ENCODE measurements around the gene SYNDIG1.

The SYNDIG1 gene

DNA sequence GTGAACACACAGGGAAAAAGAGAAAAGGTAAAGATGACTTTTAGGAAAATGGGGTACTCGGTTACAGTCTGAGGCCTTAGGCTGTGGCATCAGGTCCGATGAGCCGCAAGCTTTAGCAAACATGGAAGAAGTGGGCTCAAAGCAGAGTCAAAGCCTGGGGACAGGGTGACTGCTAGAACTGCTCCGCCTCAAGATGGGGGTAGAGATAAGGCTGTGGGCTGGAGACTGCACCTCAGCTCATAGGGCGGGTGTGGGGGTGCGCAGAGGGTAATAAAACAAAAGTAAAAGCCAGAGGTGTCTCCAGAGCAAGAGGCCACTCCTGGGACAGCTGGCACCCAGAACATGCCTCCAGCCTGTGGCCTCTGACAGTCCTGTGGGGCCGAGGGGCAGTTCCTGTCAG, 21.3 kb upstream of the SYNDIG1 start:
- no peak for DNase-seq

DNA sequence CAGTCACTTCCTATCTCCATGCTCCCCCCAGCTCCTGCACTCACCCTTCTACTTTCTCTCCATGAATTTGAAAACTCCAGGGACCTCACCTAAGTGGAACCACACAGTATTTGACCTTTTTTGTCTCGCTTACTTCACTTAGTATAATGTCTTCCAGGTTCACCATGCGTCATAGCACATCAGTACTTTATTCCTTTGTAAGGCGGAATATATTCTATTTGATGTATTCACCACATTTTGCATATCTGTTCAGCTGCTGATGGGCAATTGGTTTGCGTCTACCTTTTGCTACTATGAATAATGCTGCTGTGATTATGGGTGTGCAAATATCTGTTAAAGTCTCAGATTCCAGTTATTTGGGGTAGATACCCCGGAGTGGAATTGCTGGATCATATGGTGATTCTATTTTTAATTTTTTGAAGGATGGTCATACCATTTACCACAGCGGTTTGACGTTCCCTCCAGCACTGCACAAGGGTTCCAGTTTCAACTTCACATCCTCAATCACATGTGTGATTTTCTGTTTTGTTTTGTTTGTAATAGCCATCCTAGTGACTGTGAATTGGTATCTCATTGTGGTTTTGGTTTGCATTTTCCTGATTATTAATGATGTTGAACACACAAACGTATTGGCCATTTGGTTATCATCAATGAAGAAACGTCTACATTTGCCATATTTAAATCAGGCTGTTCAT, 20.3 kb upstream of the SYNDIG1 start:
- no peak for DNase-seq

DNA sequence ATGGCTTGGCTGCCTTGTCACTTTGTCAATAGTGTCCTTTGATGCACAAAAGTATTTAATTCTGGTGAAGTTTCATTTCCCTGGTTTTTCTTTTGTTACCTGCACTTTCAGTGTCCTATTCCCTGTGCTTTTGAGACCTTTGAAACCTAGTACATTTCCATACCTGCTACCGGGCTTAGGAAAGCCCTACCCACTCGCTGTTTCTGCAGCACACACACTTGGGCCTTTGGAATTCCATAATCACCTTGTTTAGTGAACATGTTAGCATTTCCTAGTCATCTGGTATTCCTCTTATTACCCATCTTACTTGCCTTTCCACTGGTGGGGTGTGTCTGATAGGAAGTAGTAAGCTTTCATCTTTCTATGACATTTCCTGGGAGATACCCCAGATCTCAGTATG, 19.3 kb upstream of the SYNDIG1 start:
- DNase-seq, result no peak

DNA sequence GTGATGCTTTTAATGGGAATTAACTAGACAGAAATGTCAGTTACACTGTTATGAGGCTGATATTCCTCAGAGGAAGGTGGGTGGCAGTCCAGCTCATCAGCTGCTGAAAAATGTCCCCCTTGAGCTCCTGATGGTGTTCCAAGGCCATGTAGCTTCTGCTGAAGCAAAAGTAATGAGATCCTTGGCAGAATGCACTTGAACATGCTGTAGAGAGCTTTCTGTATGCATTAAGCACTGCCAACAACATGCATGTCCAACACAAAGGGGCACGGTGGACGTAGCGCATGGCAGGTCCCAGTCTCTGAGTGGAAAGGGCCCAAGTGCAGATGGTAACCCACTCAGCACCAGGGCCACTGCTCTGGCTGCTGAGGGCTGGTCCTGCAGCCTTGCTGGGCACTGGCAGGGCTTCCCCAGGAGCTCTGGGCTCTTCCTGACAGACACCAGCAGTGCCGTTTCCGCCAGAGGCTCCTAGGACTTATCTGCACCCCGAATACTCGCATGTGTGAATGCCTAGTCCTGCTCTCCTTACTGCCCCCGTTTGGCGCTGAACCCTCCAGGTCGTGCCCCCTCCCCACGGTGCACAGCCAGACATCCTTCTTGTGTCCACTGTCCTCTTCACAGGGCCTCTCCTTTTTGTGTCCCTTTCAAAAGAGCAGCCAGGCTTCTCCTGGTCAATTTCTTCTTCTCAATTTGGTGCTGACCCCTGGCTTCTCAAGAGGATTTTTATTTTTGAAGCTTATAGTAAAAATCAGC, 18.6 kb upstream of the SYNDIG1 start:
- DNase-seq, result no peak

DNA sequence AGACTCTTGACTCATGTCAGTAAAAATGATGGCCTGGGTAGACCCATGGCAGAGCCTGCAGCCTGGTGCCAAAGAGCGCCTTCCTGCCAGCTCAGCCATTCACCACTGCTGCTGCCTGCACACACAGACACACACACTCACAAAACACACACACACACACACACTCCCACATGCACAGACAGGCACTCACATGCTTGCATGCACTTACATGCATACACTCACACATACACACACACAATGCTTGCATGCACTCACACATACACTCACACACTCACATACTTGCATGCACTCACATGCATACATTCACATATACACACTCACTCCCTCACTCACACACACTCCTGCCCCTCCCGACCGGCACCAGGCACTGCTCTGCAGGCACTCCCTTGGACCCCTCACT, 18.0 kb upstream of the SYNDIG1 start:
- DNase-seq, result no peak

DNA sequence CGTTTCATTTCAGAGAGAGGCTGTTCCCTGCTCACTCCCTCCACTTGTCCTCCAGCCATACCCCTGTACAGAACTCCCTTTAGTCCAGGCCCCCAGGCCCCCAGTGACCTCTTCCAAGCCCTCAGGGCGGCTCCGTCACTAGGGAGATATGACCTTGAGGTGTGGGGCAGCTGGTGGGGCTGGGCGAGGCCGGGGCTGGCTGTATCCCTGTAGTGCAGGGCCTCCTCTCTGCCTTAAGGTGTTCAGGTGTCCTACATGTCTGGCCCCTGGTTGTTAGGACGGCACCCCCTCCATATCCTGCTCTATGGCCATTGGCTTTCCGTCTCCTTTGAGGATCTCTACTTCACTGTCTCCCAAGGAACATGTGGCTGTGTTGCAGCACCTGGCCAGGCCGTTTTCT, 17.4 kb upstream of the SYNDIG1 start:
- DNase-seq, result no peak

DNA sequence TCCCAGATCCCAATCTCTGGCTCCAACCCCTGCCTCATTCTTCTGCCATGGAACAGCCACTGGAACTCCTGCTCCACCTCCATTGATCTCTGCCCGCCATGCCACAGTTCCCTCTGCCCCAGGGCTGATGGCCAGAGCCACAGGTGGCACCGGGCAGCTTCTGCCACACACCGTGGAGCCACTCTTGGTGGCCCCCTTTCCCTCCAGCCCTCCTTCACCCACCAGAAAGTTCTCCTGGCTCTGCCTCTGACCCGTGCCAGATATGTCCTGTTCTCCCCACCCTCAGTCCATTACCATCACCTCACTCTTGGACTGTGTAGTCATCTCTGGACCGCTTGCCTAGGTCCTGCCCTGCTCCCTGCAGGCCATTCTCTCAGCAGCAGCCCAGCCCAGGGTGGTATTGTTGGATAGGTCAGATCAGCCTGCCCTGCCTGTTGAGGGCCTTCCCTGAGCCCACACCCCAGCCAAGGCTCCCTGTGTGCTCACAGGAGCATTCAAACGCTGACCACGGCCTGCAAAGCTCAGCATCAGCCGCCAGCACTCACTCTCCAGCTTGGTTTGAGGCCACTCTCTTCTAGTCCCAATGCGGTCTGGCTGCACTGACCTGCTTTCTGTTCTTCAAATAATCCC, 16.8 kb upstream of the SYNDIG1 start:
- no peak for DNase-seq

DNA sequence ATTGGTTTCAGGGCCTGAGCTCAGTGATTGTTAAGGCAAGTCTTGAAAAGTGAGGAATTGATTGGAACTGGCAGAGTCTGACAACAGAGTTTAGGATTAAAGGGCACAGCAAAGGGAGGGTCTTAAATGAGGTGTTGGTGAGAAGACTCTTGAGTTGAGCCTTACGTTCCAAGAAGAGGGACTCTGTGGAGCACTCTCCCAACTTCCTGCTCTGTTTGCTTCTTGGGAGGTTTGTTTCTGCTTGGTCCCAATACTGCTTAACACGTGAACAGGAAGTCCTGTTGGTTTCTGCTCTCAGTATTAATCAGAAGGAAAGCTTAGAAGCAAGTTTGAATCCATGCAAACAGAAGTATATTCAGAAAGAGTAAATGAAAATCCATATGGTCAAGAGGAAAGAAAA, 15.6 kb upstream of the SYNDIG1 start:
- no peak for DNase-seq

DNA sequence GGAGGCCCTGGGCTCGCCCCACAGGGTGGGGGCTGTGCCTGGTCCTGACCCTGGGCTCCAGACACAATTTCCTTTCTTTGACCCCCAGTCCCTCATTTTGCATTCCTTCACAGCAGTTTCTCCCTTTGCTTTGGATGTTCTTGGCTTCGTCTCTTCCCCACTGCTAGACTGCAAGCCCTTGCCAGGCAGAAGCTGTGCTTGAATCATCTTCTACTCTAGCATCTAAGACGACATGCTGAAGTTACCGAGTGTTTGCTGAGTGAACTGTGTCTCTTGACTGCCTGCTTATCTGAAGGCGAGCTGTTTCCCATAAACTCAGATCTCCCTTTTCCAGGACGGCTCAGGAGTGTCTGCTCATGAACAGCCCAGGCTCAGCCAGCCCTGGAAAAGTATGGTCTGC, 14.3 kb upstream of the SYNDIG1 start:
- no peak for DNase-seq

DNA sequence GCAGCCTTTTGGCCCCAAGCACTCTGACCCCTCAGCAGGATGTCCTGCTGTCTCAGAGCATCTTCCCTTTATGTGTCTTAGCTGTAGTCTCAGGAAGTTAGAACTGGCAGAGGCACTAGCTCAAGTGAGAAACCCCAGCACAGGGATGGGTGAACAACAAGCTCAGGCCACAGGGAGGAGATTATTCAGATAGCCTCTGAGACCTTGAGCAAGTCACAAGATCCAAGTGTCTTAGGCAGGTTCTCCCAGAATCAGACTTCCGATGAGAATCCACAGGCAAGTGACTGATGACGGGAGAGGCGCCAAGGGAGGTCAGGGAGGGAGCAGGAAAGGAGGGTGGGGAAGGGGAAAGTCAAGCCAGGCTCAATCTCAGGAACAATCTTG, 13.0 kb upstream of the SYNDIG1 start:
- no peak for DNase-seq

DNA sequence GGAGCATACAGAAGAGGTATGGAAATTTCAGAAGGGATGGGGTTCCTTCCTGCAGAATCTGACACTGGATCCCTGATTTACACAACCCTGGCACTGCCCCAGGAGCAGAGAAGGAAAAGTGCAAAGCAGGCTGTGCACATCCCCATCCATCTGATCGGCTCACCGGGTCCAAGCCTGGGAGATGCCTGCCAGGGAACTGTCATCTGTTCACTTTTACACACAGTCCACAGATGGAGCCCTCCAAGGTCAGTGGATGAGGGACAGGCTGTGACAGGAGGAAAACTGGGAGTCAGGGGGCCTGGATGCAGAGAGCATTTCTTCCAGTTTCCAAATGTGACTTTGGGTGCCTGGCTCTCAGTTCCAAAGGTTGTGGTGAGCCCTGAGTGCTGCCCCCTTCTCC, 11.0 kb upstream of the SYNDIG1 start:
- no peak for DNase-seq

DNA sequence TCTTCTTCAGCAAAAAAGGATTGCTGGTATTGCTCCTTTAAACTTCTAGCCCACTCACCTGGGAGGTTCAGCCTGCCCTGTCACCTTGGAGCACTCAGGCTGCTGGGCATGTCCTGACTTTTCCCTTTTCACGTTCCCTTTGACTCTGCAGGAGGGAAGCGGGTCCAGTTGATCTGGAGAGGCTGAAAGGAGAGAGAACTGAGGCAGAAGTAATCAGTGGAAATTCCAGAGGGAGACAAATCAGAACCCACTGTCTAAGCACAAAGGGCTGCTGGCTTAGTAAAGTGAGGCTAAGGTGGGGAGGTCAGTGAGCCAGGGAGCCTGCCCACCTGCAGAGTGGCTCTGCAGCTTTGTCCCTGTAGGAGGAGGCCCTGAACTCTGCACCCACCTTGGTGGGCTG, 9.7 kb upstream of the SYNDIG1 start:
- no peak for DNase-seq

DNA sequence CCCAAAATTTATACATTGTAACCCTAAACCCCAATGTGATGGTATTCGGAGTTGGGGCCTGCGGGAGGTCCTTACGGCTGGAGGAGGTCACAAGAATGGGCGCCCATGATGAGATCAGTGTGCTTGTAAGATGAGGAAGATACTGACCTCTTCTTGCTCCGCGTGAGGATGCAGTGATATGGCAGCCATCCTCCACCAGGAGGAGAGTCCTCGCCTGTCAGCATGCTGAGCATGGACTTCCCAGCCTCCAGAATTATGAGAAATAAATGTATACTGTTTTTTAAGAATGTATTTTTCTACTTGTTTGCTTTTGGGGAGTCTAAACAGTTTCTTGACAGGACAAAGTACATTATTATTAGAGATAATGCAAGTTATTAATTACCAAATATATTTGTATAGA, 8.7 kb upstream of the SYNDIG1 start:
- no peak for DNase-seq

DNA sequence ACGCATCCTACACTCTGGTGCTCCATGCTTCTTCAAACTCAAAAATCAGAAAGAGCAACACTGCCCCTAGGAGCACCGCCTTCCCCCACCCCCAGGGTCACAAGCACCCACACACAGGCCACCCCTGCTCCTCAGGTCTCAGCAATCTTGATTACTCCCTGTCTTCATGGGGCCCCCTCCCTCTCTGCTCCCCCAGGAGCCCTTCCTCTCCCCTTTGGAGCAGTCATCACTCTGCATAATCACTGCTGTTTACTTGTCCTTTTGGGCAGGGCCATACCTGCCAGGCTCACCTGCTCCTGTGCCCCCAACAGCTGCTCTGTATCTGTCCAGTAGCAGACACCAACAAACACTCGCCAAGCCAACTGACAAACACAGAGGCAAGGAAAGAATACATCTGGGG, 7.6 kb upstream of the SYNDIG1 start:
- DNase-seq, result no peak

DNA sequence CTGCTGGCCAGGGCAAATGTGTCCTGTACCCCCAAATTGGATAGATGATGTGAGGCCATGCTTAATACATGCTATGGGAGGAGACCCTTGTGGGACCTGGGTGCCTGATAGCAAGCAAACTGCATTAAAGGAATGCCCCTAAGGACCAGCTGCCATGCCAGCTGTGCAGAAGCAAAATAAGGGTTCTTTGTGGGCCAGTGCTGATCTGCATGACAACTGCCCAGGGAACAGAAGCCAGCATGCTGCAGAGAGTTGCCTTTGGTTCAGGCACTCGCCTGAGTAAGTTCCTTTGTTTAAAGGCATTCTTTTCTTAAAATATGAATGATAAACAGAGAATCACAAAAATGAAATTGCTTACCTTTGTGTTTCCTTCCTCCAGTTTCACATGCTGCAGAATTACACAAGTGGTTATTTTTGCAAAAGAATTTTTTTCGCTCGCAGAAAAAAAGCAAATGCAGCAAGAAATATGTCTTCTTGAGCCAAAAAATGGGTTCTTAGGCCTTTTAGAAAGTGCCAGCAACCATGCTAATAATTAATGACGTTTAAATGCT, 6.9 kb upstream of the SYNDIG1 start:
- DNase-seq, result no peak

DNA sequence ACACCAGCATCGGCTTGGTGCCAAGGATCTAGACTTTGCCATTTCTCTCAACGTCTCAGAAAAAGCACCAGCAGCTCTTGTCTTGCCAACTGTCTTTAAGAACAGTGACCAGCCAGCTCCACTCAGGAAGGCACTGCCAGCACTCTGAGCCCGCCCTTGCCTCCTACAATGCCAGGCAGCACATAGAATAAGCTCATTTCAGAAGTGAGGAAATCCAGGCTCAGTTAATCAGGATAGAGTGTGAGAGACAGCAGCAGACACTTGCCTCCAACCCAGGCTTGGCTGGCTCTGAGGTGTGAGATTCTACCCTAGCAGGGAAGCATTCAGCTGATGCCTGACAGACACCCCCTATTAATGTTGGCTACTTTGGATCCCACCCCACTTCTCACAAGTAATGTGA, 4.3 kb upstream of the SYNDIG1 start:
- DNase-seq, result no peak

DNA sequence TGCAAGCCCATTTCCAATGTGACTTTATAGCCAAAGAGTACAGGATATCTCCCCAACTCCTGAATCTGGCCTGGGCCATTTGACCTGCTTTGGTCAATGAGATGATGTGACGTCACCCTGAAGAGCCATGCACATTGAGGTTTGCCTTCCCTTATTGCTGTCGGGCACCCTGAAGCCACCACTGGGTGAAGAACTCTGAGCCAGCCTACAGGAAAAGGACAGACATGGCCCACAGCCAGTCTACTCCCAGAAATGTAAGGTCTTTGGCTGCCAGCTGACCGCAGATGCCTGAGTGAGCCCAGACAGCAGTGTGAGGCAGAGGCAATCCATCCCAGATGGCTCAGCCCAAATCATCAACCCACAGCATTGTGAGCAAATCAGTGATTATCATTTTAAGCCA, 3.7 kb upstream of the SYNDIG1 start:
- peak; percentile 76 for DNase-seq

DNA sequence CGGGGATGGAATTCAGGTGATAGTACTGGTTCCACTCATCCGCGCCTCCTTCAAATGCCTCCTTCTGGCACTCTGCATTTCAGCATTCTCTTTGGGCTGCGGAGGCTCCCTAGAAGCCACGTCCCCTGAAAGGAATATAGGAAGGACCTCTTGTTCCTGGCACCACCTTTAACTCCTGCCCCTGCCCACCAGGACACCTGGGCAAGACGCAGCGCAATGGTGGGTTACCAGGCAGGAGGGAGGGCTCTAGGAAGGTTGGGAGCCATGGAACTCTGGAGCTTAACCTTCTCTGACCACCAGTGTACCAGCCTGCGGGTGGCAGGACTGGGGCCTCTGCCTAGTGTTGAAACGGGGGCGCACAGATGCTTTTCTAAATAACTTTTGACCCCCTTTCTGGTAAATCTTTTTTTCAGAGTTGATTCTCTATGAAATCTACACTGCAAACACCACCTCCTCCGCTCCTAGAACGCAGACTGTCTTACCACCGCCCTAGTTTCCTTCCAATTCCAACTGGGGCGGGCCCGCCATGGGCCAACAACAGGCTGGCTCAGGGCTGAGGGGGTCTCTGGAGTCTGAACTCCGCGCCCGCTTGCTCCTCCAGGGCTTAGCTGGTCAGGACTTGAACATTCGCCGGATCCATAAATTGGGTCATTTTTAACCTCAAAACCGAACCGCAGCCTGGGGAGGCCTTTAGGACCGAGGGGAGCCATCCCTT, 871 bp upstream of the SYNDIG1 start:
- DNase-seq, result no peak

DNA sequence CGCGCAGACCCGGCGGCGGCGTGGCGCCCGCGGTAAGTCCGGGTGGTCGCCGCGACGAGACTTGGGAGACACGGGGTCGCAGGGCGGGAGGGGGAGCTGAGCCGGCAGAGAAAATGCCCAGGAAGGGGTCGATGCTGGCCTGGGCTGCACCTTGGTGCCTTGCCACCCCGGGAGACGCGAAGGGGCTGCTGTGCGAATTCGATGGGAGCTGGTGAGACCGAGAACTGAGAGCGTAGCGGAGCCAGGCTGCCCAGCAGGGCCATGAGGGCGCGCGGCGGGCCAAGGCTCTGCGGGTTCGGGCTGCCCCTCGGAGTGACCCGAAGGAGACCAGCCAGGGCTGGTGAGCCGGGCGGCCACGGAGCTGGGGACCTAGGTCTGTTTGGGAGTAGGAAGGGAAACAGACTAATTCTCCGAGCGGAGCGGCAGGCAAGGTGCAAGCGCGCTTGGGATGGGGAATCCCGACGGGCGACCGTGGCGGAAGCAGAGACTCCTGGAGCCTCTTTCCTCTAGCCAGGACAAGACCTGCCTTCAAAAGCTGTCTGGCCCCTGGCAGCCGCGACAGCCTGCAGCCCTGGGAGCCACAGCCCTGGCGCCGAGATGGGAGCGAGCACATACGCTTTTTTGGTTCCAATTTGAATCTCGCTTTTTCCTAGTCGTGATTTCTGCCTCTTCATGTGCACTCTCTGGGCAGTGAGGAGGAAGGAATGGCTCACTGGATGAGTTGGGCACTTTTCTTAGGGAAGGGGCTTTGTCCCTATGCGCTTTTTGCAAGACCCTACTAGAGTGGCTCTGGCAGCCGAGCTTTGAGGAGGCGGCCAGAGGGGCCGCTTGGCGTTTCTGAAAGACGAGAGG, 691 bp downstream of the SYNDIG1 start:
- no peak for DNase-seq

DNA sequence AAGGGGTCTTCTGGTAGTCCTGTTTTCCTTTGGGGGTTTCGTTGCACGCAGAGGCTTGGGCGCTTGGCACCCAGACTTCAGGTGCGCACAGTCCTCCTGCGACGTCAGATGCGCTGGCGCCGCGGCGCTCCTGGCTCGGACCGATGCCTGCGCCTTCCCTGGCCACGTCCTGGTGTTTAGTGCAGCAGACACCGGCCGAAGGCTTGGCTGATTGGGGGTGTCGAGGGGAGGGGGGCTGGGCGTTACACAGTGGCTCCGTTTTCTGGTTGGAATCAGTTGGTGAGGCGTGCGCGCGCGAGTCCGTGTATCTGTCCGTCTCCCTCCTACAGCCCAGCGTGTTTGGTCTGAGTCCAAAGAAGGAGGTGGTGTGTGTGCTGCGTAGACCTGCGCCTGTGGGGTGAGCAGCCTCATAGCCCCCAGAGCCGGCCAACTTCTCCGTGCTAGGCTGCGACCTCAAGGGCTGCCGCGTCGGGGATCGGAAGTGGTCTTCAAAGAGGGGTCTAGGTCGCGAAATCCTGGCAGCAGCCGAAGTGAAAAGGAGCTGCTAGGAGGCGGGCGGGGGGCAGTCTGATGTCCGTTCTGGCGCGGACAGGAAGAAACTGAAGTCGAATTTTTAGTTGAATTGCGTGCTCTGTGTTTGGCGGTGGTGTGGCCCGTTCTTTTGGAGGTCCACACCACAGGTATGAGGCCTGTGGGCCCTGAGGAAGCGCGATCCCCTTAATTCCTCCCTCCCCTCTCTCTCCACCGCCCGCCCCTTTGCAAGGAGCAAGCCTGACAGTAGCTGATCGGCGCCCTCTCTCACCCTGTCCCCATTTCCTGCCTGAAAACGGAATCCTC, 1.5 kb downstream of the SYNDIG1 start:
- DNase-seq, result no peak

DNA sequence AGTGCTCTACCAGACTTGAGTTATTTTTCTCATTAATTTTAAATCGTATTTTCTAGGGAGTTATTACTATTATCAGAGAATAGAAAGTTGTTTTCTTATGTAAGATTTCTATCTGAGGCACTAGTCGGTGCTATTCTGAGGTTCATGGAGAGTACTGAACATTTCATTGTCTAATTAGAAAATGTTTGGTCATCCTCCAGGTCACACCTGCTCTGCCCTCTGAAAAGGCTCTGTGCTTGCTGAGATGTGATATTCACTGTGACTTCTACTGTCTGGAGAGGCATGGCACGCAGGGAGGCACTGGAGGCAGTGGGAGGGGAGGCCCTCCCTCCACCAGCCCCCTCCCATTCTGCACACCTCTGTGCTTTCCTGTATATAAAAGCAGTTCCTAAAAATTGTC, 3.0 kb downstream of the SYNDIG1 start:
- DNase-seq, result no peak
